Left forelimb (tissue), 1 donor: ENCODE data around the gene GCN1.

Experiments
- DNase-seq: peaks from one replicate; pipeline ENCODE4 v3.0.0-alpha.2; 2018; ENCODE audit warnings: low spot score

The GCN1 gene

GRCh38 chr12:120091371-120092090 lies 103.0 kb downstream of the GCN1 start:
- no peak for DNase-seq

- DNase-seq: no peak
These were observed 103.8 kb downstream of the GCN1 start for GRCh38 chr12:120090626-120091295.

GRCh38 chr12:120090206-120090605 lies 104.3 kb downstream of the GCN1 start:
- no peak for DNase-seq

GRCh38 chr12:120089796-120090195 lies 104.7 kb downstream of the GCN1 start:
- no peak for DNase-seq

GRCh38 chr12:120089105-120089504 lies 105.4 kb downstream of the GCN1 start:
- DNase-seq: no peak

GRCh38 chr12:120086801-120087621 lies 107.5 kb downstream of the GCN1 start:
- DNase-seq: peak; percentile 96

GRCh38 chr12:120085920-120086645 lies 108.4 kb downstream of the GCN1 start:
- DNase-seq: no peak

GRCh38 chr12:120081641-120082040 lies 112.9 kb downstream of the GCN1 start:
- DNase-seq: no peak

GRCh38 chr12:120079411-120080400 lies 114.8 kb downstream of the GCN1 start:
- DNase-seq: no peak

- DNase-seq: no peak
These were observed 115.6 kb downstream of the GCN1 start for GRCh38 chr12:120078868-120079267.

- no peak for DNase-seq
These were observed 117.3 kb downstream of the GCN1 start for GRCh38 chr12:120077260-120077659.
